ENCODE results near the gene RMDN3.

RMDN3 gene

GRCh38 chr15:40747685-40748631 is 7.1 kb downstream of the RMDN3 start:
- DNase-seq (ENCODE audit: low read depth): no peak

- no peak for DNase-seq (ENCODE audit: low read depth)
Measured at GRCh38 chr15:40746916-40747418, 8.1 kb downstream of the RMDN3 start.

- DNase-seq (ENCODE audit: low read depth): no peak
Measured at GRCh38 chr15:40744815-40745152, 10.3 kb downstream of the RMDN3 start.

GRCh38 chr15:40743921-40744814 is 10.9 kb downstream of the RMDN3 start:
- peak; percentile 57 for DNase-seq (ENCODE audit: low read depth)

- no peak for DNase-seq (ENCODE audit: low read depth)
Measured at GRCh38 chr15:40743485-40743901, 11.6 kb downstream of the RMDN3 start.

GRCh38 chr15:40739854-40740253 is 15.2 kb downstream of the RMDN3 start:
- no peak for DNase-seq (ENCODE audit: low read depth)

- DNase-seq (ENCODE audit: low read depth): no peak
Measured at GRCh38 chr15:40739047-40739446, 16.0 kb downstream of the RMDN3 start.

GRCh38 chr15:40737048-40737447 is 18.0 kb downstream of the RMDN3 start:
- no peak for DNase-seq (ENCODE audit: low read depth)

- no peak for DNase-seq (ENCODE audit: low read depth)
Measured at GRCh38 chr15:40736575-40736974, 18.5 kb downstream of the RMDN3 start.

- DNase-seq (ENCODE audit: low read depth): no peak
Measured at GRCh38 chr15:40731034-40731433, 24.0 kb downstream of the RMDN3 start.

GRCh38 chr15:40723919-40724318 is 31.1 kb downstream of the RMDN3 start:
- no peak for DNase-seq (ENCODE audit: low read depth)

GRCh38 chr15:40722934-40723333 is 32.1 kb downstream of the RMDN3 start:
- DNase-seq (ENCODE audit: low read depth): no peak

GRCh38 chr15:40722354-40722753 is 32.7 kb downstream of the RMDN3 start:
- DNase-seq (ENCODE audit: low read depth): no peak

- no peak for DNase-seq (ENCODE audit: low read depth)
Measured at GRCh38 chr15:40721701-40722100, 33.4 kb downstream of the RMDN3 start.

GRCh38 chr15:40716165-40716564 is 38.9 kb downstream of the RMDN3 start:
- DNase-seq (ENCODE audit: low read depth): no peak

GRCh38 chr15:40714144-40714543 is 40.9 kb downstream of the RMDN3 start:
- no peak for DNase-seq (ENCODE audit: low read depth)

- no peak for DNase-seq (ENCODE audit: low read depth)
Measured at GRCh38 chr15:40706121-40706520, 48.9 kb downstream of the RMDN3 start.

GRCh38 chr15:40702077-40702476 is 53.0 kb downstream of the RMDN3 start:
- no peak for DNase-seq (ENCODE audit: low read depth)

- no peak for DNase-seq (ENCODE audit: low read depth)
Measured at GRCh38 chr15:40697916-40698315, 57.1 kb downstream of the RMDN3 start.

GRCh38 chr15:40696228-40696627 is 58.8 kb downstream of the RMDN3 start:
- DNase-seq (ENCODE audit: low read depth): no peak

GRCh38 chr15:40695469-40695890 is 59.6 kb downstream of the RMDN3 start:
- DNase-seq (ENCODE audit: low read depth): no peak

- peak; percentile 83 for DNase-seq (ENCODE audit: low read depth)
Measured at GRCh38 chr15:40694688-40695468, 60.2 kb downstream of the RMDN3 start, which contains the start of gene RAD51. Gene RAD51 (plus strand): TSS chr15:40695174. CDS start chr15:40698759, 3,585 bp downstream.

Data from stimulated activated CD8-positive, alpha-beta memory T cell treated with anti-CD3 and anti-CD28 coated beads, Interleukin-12 subunit alpha, Interleukin-12 subunit beta, amount 100 ng/mL, for 4 hours (primary cell).